Measurements from ENCODE around the gene EML1.

Gene EML1

GRCh38 chr14:99831303-99831702, 38.1 kb downstream of the EML1 start:
- DNase-seq (ENCODE audit: low spot score) = no peak

DNA sequence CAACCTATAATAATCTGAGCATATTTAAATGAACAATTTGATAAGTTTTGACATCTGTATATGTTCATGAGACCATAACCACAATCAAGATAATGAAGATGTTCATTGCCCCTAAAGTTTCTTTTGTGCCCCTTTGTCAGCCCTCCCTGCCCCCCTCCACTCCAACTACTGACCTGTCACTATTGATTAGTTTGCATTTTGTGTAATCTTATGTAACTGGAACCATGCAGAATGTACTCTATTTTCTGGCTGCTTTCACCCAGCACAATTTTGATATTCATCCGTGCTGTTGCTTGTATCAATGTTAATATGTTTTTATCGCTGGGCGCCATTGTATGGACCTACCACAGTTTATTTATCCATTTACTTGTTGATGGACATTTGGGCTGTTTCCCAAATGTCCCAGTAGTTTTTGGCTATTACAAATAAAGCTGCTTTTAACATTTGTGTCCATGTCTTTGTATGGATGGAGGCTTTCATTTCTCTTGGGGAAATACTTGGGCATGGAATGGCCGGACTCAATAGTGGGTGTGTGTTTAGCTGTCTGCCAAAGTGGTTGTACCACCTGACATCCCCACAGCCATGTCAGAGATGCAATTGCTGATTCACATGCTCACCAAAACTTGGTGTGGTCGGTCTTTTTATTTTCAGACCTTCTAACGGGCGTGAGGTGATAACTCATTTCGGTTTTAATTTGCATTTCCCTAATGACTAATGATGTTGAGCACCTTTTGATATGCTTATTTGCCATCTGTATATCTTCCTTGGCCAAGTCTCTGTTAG, 38.9 kb downstream of the EML1 start:
- no peak for DNase-seq (ENCODE audit: low spot score)

GRCh38 chr14:99837822-99838221, 44.6 kb downstream of the EML1 start:
- DNase-seq (ENCODE audit: low spot score) = no peak

- no peak for DNase-seq (ENCODE audit: low spot score)
Measured at GRCh38 chr14:99838639-99839134, 45.5 kb downstream of the EML1 start.

DNA sequence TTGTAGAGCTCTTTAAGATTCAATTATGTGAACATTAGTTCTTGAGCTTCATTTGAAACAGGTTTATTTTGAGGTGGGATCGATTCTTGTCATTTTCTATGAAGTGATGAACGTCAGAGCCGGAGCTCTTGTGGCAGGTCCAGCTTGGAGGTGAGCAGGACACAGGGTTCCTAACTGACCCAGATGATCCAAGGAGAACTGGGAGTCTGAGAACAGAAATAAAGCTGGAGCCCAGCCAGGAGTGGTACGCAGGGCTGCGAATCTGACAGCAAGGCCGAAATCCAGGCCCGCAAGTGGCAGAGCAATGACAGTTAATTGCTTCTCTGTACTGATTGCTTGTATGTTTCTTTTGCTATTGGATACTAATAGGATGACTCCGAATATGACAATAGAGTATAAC, 46.5 kb downstream of the EML1 start:
- no peak for DNase-seq (ENCODE audit: low spot score)

- no peak for DNase-seq (ENCODE audit: low spot score)
Measured at GRCh38 chr14:99840265-99840664, 47.1 kb downstream of the EML1 start.

DNA sequence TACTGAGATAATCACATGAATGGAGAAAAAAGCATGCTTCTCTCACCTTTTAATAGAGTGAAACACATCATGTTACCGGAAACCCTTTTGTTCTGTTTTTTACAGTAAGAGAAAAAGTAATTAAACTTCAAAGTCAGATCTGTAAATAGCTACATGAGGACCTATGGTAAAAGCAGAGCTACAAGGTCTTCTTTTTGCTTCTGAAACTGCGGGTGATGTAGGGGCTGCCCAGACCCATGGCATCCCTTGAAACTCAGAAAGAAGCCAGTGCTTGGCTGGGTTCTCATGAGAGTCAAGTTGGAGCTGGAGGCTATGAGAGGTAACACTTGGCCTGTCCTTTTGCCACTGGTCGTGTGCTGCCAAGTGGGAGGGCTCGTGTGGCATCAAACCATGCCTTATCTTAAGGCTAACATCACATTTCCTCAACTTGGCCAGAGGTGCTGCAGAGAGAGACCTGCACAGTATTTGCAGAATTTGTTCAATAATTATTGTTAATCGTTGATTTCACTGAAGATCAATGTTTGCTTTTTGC, 47.6 kb downstream of the EML1 start:
- DNase-seq (ENCODE audit: low spot score) = no peak

DNA sequence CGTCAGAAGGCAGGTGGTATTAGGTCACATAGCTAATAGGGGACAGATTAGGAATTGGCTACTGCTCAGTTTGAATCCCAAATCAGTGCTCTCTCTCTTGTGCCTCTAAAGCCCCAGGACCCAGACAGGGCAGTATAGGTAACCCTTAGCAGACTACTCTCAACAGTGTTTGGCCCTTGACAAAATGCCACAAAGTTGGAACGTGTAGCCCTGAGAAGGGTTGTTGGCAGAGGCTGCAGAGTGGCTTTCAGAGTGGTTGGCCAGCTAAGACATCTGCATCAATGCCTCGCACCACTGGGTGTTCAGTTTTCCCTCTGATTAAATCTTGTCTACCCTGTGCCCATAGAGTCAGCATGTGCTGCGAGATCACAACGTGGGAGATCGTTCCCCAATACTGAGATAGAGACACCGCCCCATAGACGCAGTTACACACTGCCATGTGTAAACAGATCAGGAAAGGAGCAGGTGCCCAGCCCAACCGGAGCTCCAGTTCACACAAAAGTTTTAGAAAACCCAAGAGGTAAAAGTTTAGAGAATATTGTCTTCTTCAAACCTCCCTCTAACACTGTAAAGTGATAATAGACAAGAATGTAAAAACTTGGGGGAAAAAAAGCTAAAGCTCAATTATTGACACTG, 48.3 kb downstream of the EML1 start:
- DNase-seq (ENCODE audit: low spot score) = no peak

DNA sequence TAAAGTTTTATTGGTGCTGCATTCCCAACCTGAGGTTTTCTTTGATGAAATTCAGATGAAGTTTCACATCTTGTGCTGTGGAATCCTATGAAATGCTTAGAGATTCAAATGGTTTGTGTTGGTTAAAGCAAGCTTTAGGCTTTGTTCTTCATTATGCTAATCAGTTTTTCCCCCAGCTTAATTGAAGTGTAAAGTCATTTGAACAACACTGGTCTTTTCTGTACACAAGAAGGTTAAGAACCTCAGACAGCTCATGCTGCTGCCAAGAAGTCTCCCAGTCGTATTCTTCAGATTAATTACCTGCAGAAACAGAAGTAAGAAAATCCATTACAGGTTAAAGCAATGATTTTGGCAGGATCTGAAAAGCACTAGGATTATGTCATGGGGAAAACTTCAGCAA, 48.9 kb downstream of the EML1 start:
- DNase-seq (ENCODE audit: low spot score) = no peak

- DNase-seq (ENCODE audit: low spot score) = no peak
Measured at GRCh38 chr14:99846808-99847207, 53.6 kb downstream of the EML1 start.

GRCh38 chr14:99850709-99851108, 57.5 kb downstream of the EML1 start:
- peak; percentile 71 for DNase-seq (ENCODE audit: low spot score)

DNA sequence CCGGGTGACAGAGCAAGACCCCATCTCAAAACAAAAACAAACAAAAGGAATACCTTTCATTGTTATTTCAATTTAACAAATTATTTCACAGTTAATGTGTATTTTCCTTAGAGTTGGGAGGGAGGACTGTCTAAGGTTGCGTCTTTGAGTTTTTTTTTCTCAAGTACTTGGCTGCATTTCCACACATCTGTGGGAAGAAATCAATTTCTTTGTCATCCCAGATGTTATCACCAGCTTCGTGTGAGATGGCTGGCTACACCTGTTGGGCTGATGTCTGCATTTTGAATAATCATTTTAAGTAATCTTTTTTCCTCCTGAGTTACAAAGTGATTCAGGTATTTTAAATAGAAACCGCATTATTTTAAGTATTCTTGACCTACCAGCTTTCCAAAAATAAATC, 59.4 kb downstream of the EML1 start:
- no peak for DNase-seq (ENCODE audit: low spot score)

GRCh38 chr14:99853206-99853605, 60.0 kb downstream of the EML1 start:
- DNase-seq (ENCODE audit: low spot score) = peak; percentile 44

DNA sequence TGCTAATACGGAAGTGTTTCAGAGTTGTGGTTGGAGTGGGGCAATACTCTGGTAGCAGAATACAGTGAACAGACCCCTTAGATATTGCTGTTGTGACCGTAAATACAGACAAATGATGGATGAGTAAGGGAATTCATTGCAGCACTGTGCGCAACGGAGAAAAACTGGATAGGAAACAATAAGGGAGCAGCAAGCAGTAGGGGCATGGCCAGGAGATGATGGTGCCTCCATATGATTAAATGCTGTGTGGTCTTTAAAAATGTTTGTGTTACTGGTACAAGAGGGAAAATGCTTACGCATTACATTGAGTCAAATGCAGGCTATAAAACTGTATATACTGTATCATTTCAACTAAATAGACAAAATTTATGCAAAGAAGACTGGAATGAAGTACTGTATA, 61.6 kb downstream of the EML1 start:
- DNase-seq (ENCODE audit: low spot score) = no peak

GRCh38 chr14:99855271-99855670, 62.1 kb downstream of the EML1 start:
- no peak for DNase-seq (ENCODE audit: low spot score)

- DNase-seq (ENCODE audit: low spot score) = no peak
Measured at GRCh38 chr14:99857551-99857950, 64.3 kb downstream of the EML1 start.

GRCh38 chr14:99860219-99860618, 67.0 kb downstream of the EML1 start:
- DNase-seq (ENCODE audit: low spot score) = no peak

GRCh38 chr14:99862136-99862535, 68.9 kb downstream of the EML1 start:
- no peak for DNase-seq (ENCODE audit: low spot score)

- no peak for DNase-seq (ENCODE audit: low spot score)
Measured at GRCh38 chr14:99863059-99863458, 69.8 kb downstream of the EML1 start.

DNA sequence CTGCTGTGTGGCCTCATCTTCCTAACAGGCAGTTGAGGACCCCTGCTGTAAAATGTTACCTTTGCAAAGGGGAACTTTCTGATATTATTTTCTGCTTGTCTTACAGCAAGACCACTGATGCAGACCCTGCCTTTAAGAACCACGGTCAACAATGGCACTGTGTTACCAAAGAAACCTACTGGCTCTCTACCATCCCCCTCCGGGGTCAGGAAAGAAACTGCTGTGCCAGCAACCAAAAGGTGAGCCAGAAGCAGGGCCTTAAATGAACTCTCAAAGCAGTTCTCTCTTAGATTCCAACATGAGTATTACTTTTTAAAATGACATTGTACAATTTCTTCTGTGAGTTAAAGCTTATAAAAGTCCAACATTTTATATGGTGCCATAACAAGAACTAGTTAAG, 72.2 kb downstream of the EML1 start:
- DNase-seq (ENCODE audit: low spot score) = no peak

GRCh38 chr14:99870617-99871016, 77.4 kb downstream of the EML1 start:
- no peak for DNase-seq (ENCODE audit: low spot score)

GRCh38 chr14:99871771-99872170, 78.6 kb downstream of the EML1 start:
- DNase-seq (ENCODE audit: low spot score) = no peak

DNA sequence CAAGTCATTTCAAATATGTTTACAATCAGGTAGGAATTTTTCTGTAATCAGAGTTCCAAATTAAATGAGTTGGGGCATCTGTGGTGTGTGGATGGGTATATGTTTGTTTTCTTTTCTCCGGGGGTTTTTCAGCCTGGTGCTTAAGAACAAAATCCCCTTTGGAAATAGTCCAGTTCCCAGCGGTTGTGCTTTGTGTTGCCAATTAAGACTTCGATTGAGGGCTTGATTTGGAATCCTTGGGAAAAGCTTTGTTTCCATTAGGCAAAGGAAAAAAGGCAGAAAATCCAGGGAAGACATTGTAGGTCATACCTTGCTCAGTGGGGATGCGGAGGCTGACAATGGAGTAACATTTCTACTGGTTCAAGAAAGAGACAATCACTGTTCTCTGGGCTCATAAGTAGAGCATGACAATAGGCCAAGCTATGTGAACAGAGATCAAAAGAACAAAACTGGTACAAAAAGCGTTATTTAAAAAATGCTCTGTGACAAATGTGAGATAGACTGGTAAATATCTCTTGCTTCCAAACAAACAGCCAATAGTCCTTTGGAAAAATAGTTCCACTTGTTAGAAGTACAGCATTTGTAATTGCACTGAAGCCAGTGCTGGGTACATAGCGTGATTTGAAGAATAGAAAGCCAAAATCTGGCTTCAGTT, 79.7 kb downstream of the EML1 start:
- no peak for DNase-seq (ENCODE audit: low spot score)

All from NAMALWA (cell line).